Activated T-cell treated with anti-CD3 and anti-CD28 coated beads for 48 hours (primary cell): Measurements from ENCODE around the gene RAB7A.

Experiments used
- DNase-seq: peaks from one replicate; pipeline ENCODE4 v3.0.0-alpha.2; 2020; ENCODE audit warnings: low read depth

RAB7A gene

GRCh38 chr3:128794067-128794768 lies 68.2 kb downstream of the RAB7A start:
- DNase-seq: no peak

GRCh38 chr3:128794770-128795649 lies 69.0 kb downstream of the RAB7A start:
- peak; percentile 52 for DNase-seq

DNA sequence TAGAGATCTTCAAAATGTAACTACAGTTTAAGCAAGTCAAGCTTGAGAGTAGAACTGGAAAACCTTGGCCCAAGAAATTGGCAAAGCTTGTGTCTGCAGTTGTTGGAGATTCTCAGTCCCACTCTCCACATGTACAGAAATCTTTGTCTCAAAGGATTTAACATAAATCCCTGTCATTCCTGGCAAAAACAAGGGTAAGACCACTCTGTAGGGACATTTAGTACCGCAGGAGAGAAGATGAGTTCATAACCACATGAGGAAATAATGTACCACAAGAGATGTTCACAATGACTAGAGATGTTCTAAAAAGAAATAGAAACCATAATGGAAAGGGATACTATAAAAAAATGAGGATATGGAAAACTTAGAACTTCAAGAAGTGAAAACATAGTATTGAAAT lies 73.7 kb downstream of the RAB7A start:
- DNase-seq: no peak

DNA sequence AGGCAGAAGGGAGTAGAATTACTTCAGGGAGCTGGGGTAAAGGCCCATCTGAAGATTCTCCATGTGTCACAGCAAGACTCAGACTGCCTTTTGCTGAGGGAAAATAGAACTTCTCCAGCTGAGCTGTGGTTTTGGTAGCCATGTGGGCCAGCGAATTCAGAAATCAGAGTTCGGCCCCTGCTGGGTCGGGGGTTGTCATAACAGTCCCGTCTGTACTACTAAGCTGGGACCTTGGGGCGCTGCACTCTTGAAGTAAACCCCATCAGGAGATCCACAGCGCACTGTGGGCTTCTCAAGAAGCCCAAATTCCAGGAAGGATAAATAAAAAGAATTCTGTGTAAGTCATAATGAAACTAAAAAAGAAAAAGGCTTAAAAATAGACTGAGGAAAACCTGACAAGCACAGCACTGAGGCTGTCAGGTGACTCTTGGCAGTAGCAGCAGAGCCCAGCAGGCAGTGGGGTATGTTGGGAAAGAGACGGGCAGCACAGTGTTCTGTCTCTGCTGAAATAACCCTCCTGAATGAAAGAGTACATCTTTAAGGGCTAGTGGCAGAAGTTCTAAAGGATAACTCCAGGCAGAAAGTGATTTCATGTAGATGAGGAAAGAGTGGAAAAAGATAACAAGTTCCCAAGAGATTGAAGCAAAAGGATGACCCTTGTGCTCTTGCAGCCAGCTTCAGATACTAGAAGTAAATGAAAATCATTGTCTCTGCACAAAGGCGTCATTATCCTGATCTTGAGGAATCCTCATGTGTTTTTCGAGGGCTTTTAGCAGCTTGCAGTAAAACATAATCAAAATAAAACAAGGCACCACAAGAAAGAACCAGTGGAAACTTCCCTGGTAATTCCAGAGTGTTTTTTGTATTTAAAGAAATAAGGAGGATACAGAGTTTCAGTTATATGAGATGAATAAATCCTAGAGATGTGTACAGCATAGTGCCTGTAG lies 74.5 kb downstream of the RAB7A start:
- peak; percentile 60 for DNase-seq

DNA sequence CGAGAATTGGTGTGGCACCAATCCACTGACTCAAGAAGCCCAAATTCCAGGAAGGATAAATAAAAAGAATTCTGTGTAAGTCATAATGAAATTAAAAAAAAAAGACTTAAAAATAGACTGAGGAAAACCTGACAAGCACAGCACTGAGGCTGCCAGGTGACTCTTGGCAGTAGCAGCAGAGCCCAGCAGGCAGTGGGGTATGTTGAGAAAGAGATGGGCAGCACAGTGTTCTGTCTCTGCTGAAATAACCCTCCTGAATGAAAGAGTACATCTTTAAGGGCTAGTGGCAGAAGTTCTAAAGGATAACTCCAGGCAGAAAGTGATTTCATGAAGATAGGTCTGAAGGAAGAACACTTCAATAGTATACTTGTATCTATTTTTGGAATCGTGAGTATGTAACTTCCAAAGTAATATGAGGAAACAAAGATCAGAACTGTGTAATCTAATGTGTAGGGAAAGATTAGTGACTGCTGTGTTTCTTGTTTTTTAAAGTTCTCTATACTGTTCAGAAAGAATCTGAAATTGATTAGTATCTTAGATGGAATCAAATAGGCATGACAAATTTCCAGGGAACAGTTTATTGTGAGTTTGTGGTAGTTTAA lies 75.9 kb downstream of the RAB7A start:
- DNase-seq: no peak

GRCh38 chr3:128803307-128803706 lies 77.3 kb downstream of the RAB7A start:
- no peak for DNase-seq

DNA sequence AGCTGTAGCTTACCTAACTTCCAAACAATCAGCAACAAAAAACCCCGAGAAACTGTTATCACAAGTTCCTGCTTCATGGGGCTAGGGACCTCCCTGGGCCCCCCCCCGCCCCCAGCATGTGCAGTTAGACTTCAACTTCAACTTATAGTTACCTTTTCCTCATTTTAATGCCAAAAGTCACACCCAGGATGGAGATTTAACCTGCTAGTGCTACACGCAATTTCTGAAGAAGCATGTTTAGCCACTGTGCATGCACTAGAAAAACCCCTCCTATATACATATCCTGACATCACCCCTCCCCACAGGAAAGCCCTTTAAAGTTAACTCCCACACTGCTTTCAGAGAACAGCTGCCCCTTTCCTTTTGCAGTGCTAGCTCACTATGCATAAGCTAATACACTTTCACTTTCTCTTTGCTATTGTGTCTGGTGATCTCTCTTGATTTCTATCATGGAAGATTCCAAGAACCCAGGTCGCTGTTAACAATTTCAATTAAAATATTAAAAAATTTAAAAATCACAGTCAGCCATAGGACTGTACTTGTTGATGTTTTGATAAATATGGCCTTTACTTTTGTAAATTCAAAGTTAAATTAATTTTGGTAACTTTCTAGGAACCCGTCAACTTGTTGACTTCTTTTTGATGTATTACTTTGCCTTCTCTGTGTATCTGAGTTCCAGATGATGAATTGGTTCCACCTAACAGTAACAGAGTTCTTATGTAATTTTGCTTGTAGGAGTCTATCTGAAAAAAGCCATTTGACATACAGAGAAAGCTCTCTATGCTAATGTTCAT lies 78.2 kb downstream of the RAB7A start:
- no peak for DNase-seq

DNA sequence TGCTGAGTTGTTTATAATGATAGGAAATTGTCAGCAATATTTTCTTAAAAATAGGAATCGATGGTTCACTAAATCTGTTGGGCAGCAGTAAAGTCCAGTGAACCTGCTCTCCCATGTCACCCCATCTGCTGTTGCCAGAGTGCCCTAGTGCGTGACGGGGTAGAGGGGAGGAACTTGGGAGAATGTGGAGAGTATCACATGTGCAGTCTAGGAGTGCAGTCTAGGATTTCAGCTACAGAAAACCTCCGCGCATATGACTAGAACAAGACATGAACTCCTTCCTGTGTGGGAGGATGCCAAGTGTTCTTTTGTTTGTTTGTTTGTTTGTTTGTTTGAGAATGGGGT lies 78.8 kb downstream of the RAB7A start:
- no peak for DNase-seq

- DNase-seq: no peak
Measured at GRCh38 chr3:128805772-128806171, 79.8 kb downstream of the RAB7A start.

DNA sequence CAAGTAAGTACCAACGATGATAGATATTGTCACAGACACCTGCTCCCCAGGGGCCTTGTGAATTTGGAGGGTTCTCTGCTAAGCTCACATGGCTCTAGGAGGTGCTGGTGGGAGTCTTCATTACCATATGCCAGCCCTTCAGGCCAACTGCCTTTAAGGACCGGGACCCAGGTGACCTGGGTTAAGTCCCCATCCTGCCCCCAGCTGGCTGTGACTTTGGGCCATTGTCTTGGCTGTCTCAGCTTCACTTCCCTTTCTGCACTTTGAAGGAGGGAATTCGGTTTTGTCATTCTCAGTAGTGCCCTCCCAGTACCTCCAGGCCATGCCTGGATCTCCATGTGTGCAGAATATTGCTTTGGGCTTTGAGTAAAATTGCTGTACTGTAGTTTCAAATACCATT lies 80.6 kb downstream of the RAB7A start:
- no peak for DNase-seq

- DNase-seq: no peak
Measured at GRCh38 chr3:128807186-128807830, 81.3 kb downstream of the RAB7A start.

GRCh38 chr3:128808672-128809071 lies 82.7 kb downstream of the RAB7A start:
- no peak for DNase-seq

GRCh38 chr3:128813097-128813496 lies 87.1 kb downstream of the RAB7A start:
- DNase-seq: no peak

DNA sequence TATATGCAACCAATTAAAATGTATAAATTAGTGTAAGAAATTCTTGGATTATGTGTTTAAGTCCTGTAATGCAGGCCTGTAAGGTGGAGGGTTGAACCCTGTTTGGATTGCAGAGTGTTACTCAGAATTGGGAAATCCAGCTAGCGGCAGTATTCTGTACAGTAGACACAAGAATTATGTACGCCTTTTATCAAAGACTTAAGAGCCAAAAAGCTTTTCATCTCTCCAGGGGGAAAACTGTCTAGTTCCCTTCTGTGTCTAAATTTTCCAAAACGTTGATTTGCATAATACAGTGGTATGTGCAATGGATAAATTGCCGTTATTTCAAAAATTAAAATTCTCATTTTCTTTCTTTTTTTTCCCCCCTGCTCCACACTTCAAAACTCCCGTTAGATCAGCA lies 88.1 kb downstream of the RAB7A start:
- DNase-seq: no peak

- DNase-seq: no peak
Measured at GRCh38 chr3:128814519-128815317, 88.7 kb downstream of the RAB7A start.

DNA sequence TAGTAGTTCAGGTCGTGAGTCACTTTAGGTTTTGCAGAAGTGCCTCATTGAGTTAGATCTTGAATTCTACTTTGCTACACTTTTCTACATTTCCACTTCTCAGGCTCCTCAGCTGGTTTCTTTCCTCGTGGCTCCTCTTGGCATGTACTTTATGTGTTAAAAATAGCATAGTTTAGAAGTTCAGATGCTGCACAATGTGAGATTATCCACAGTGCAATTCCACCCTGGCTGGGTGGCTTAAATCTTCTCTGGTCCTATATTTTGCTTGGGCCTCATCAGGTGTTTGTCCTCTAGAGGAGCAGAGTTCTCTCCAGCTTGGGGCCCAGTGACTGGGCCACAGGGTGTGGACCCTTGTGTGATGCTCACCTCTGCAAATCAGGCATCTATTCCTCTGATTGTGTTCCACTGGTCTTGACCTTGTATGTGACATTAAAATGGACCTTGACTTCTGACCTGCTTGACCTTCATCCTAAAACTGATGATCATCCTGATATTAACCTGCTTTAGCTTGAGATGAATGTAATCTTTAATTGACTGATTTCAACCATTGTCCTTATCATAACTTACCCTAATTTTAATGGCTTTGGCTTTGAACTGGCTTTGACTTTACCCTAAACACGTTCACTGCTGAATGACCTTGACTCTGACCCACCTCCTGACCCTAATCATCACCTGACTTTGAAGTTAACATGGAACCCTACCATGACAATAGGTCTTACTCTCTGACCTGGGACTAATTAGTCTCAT lies 89.5 kb downstream of the RAB7A start:
- DNase-seq: no peak

- no peak for DNase-seq
Measured at GRCh38 chr3:128818186-128818787, 92.3 kb downstream of the RAB7A start.

GRCh38 chr3:128820252-128820839 lies 94.4 kb downstream of the RAB7A start:
- no peak for DNase-seq
